OCI-LY3 (cell line): ENCODE measurements around the gene REC114.

Source experiments
- H2AFZ ChIP-seq: fragments of 200-600, 300-600 bp; shearing (Covaris generic); 2 replicates; pipeline ENCODE4 v1.6.0; 2014; ENCODE audit warnings: antibody characterized with exemption, low read depth, low read length
- H3K27ac ChIP-seq: fragments of 200-600, 300-600 bp; sonication (generic); 2 replicates; pipeline ENCODE4 v1.5.1; 2014; ENCODE audit warnings: mild to moderate bottlenecking, low read length, moderate library complexity, mixed read lengths
- H3K27me3 ChIP-seq: fragments of 200-600, 300-600 bp; sonication (generic); 2 replicates; pipeline ENCODE4 v1.6.1; 2014; ENCODE audit warnings: low read depth, low read length, mixed read lengths
- H3K36me3 ChIP-seq: fragments of 200-600, 300-600 bp; sonication (generic); replicated peaks from 2 replicates; pipeline ENCODE3; 2014; ENCODE audit warnings: low read depth, low read length, mixed read lengths
- H3K4me1 ChIP-seq: fragments of 300-600, 200-600 bp; sonication (generic); 2 replicates; pipeline ENCODE4 v1.6.1; 2014; ENCODE audit warnings: low read length, mixed read lengths
- H3K4me2 ChIP-seq: fragments of 200-600, 300-600 bp; sonication (generic); 2 replicates; pipeline ENCODE4 v1.6.1; 2014; ENCODE audit warnings: low read length, mixed read lengths
- H3K4me3 ChIP-seq: fragments of 300-600, 200-600 bp; sonication (generic); 2 replicates; pipeline ENCODE4 v1.5.1; 2014; ENCODE audit warnings: antibody characterized with exemption, mild to moderate bottlenecking, low read length, moderate library complexity
- H3K79me2 ChIP-seq: fragments of 300-600, 200-600 bp; shearing (Covaris generic); 2 replicates; pipeline ENCODE4 v1.6.1; 2014; ENCODE audit warnings: mild to moderate bottlenecking, low read length, mixed read lengths
- H3K9ac ChIP-seq: fragments of 300-600, 200-600 bp; shearing (Covaris generic); 2 replicates; pipeline ENCODE4 v1.6.0; 2014; ENCODE audit warnings: mild to moderate bottlenecking, low read length, moderate library complexity
- H3K9me3 ChIP-seq: fragments of 200-600, 300-600 bp; shearing (Covaris generic); 2 replicates; pipeline ENCODE4 v1.6.1; 2014; ENCODE audit warnings: low read length, mixed read lengths; ENCODE audit not compliant: insufficient read depth
- H4K20me1 ChIP-seq: fragments of 200-600, 300-600 bp; sonication (generic); 2 replicates; pipeline ENCODE4 v1.6.1; 2016; ENCODE audit warnings: low read length, mixed read lengths; ENCODE audit not compliant: insufficient read depth
- EZH2phosphoT487 ChIP-seq: fragments of 200-600 bp; shearing (Covaris generic); IDR thresholded peaks from 2 replicates; pipeline ENCODE4 v1.6.1; 2018; ENCODE audit warnings: antibody characterized with exemption, mixed run types, low read depth
- TF ChIP-seq, protein P1 (sequence below): fragments of 200-600, 300-600 bp; sonication (generic); IDR thresholded peaks from 2 replicates; pipeline ENCODE4 v1.5.1; 2014; ENCODE audit warnings: antibody characterized with exemption, low read length, low read depth

Gene REC114

DNA sequence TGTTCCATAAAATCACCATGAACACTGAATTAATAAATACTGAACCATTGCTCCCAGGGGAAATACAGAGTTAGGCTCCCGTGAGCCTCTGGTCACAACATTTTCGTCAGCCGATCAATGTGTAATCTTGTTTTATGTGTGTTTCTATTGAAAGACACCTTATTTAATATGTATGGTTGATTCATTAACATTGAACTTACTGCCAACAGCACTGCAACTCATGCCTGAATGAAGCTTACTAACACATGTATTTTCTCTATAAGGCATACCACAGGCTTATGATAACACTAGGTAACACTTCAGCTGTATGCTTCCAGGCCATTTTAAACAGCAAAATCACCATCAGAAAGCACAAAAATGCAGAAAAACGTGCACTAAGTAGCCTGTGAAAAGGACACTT lies 9.1 kb upstream of the REC114 start:
- H3K4me1 ChIP-seq: no peaks in the 10 kb centered on the region
- no peak overlapping the region for H2AFZ ChIP-seq
- no peak overlapping the region for H3K27ac ChIP-seq
- no peak overlapping the region for H3K4me2 ChIP-seq
- no peaks in the 10 kb centered on the region for H3K79me2 ChIP-seq
- H3K36me3 ChIP-seq: no peaks in the 10 kb centered on the region
- no peak for TF ChIP-seq EZH2phosphoT487
- TF ChIP-seq, protein P1, sequence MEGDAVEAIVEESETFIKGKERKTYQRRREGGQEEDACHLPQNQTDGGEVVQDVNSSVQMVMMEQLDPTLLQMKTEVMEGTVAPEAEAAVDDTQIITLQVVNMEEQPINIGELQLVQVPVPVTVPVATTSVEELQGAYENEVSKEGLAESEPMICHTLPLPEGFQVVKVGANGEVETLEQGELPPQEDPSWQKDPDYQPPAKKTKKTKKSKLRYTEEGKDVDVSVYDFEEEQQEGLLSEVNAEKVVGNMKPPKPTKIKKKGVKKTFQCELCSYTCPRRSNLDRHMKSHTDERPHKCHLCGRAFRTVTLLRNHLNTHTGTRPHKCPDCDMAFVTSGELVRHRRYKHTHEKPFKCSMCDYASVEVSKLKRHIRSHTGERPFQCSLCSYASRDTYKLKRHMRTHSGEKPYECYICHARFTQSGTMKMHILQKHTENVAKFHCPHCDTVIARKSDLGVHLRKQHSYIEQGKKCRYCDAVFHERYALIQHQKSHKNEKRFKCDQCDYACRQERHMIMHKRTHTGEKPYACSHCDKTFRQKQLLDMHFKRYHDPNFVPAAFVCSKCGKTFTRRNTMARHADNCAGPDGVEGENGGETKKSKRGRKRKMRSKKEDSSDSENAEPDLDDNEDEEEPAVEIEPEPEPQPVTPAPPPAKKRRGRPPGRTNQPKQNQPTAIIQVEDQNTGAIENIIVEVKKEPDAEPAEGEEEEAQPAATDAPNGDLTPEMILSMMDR: no peak
- H3K9ac ChIP-seq: no peak overlapping the region
- no peaks in the 10 kb centered on the region for H4K20me1 ChIP-seq
- peaks cover 67% of the 10 kb centered on the region for H3K27me3 ChIP-seq
- H3K9me3 ChIP-seq: no peaks in the 10 kb centered on the region
- H3K4me3 ChIP-seq: no peak overlapping the region

GRCh38 chr15:73436613-73437012 lies 6.4 kb upstream of the REC114 start:
- TF ChIP-seq, protein P1: no peak
- no peak for TF ChIP-seq EZH2phosphoT487

DNA sequence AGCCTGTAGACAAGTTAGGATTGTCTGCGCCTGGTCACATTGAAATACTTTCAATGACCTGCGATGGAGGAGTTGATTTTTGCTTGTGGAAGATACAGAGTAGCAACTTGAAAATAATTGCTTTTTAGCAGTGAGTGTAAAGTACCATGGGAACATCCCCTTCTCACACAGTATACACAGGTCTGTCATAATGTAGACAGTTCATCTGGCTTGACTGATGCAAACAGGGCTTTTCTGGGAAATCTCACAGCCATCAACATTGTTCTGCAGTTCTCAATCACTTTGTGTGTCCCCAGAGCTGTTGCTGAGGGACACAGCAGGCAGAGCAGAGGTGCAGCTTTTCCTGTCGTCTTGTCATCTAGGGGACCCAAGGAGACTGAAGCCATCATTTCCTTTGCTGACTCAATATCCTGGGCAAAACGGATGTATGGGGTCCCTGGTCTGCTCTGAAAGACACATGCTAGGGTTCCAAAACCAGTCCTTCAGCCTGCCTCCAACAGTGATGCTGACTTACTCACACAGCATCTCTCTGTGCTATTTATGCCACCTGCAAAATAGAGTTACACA lies 5.3 kb upstream of the REC114 start:
- Histone ChIP-seq H3K27me3 (peaks cover 65% of the 10 kb centered on the region), H4K20me1 (no peaks in the 10 kb centered on the region), H3K79me2 (no peaks in the 10 kb centered on the region), H3K9ac (no peak overlapping the region), H3K27ac (no peak overlapping the region), H3K36me3 (no peaks in the 10 kb centered on the region), H2AFZ (no peak overlapping the region), H3K9me3 (no peaks in the 10 kb centered on the region), H3K4me1 (no peaks in the 10 kb centered on the region), H3K4me2 (no peak overlapping the region), H3K4me3 (no peak overlapping the region)
- no peak for TF ChIP-seq EZH2phosphoT487
- TF ChIP-seq, protein P1: no peak

More at GRCh38 chr15:73436613-73437012, 6.4 kb upstream of the REC114 start:
- peaks cover 64% of the 10 kb centered on the region for H3K27me3 ChIP-seq
- H3K9ac ChIP-seq: no peak overlapping the region
- H3K4me1 ChIP-seq: no peaks in the 10 kb centered on the region
- H2AFZ ChIP-seq: no peak overlapping the region
- no peak overlapping the region for H3K27ac ChIP-seq
- H4K20me1 ChIP-seq: no peaks in the 10 kb centered on the region
- H3K4me3 ChIP-seq: no peak overlapping the region
- no peaks in the 10 kb centered on the region for H3K9me3 ChIP-seq
- no peaks in the 10 kb centered on the region for H3K36me3 ChIP-seq
- no peaks in the 10 kb centered on the region for H3K79me2 ChIP-seq
- H3K4me2 ChIP-seq: no peak overlapping the region

- H3K27me3 ChIP-seq: peaks cover 65% of the 10 kb centered on the region
- H3K36me3 ChIP-seq: no peaks in the 10 kb centered on the region
- H3K27ac ChIP-seq: no peak overlapping the region
- no peak overlapping the region for H3K9ac ChIP-seq
- no peaks in the 10 kb centered on the region for H4K20me1 ChIP-seq
- no peak overlapping the region for H3K4me3 ChIP-seq
- H3K9me3 ChIP-seq: no peaks in the 10 kb centered on the region
- H3K4me1 ChIP-seq: no peaks in the 10 kb centered on the region
- H3K4me2 ChIP-seq: no peak overlapping the region
- H2AFZ ChIP-seq: no peak overlapping the region
- H3K79me2 ChIP-seq: no peaks in the 10 kb centered on the region
- TF ChIP-seq EZH2phosphoT487: no peak
- TF ChIP-seq, protein P1: no peak
Observed at GRCh38 chr15:73438651-73439050, 4.3 kb upstream of the REC114 start.
